SK-N-SH treated with all-trans-retinoic acid at 6 μM for 48 hours (cell line): ENCODE data around the gene CSDE1.

Experiments used
- CREB5 ChIP-seq: fragments of 250-450 bp; sonication (Bioruptor Pico); IDR thresholded peaks from 2 replicates; pipeline ENCODE4 v1.5.1; 2020; ENCODE audit warnings: low read depth, mild to moderate bottlenecking, moderate library complexity
- OSR1 ChIP-seq: fragments of 250-450 bp; sonication (Bioruptor Pico); IDR thresholded peaks from 2 replicates; pipeline ENCODE4 v1.8.0; 2022; ENCODE audit warnings: moderate library complexity, mild to moderate bottlenecking, inconsistent platforms
- PATZ1 ChIP-seq: fragments of 250-450 bp; sonication (Bioruptor Pico); IDR thresholded peaks from 2 replicates; pipeline ENCODE4 v1.8.0; 2020; ENCODE audit warnings: mild to moderate bottlenecking, moderate library complexity, borderline replicate concordance
- TOX ChIP-seq: fragments of 250-450 bp; sonication (Bioruptor Pico); IDR thresholded peaks from 2 replicates; pipeline ENCODE4 v1.8.0; 2021; ENCODE audit warnings: mild to moderate bottlenecking, moderate library complexity, borderline replicate concordance
- ZFP3 ChIP-seq: fragments of 250-450 bp; sonication (Bioruptor Pico); IDR thresholded peaks from 2 replicates; pipeline ENCODE4 v1.5.0; 2020; ENCODE audit warnings: mild to moderate bottlenecking, moderate library complexity

- TF ChIP-seq PATZ1 (CRISPR knock-in tag) (no peak), OSR1 (no peak), CREB5 (no peak), ZFP3 (CRISPR knock-in tag) (no peak), TOX (CRISPR knock-in tag) (no peak)
These were observed 57.7 kb downstream of the CSDE1 start for GRCh38 chr1:114700036-114700600.
